ENCODE results near the gene USP12. TPM values are rescaled to one million over a fixed set of nuclear protein-coding genes. Genes with fewer than 3 reads are reported as not detected.

USP12 gene
- total RNA-seq, 1 experiment from 2014 or later: 26.1 TPM

GRCh38 chr13:27112006-27112405 lies 59.6 kb downstream of the USP12 start:
- H3K4me3 Mint-ChIP-seq: no peak overlapping the region
- H3K27me3 Mint-ChIP-seq (ENCODE audit: low read depth): no peaks in the 10 kb centered on the region
- H3K9me3 Mint-ChIP-seq: no peaks in the 10 kb centered on the region
- H3K36me3 Mint-ChIP-seq: peaks cover 15% of the 10 kb centered on the region
- CTCF ChIA-PET: no interaction called here
- TF ChIP-seq OVOL2 (CRISPR knock-in tag; IDR thresholded peaks at IDR 0.05; ENCODE audit: borderline replicate concordance) (no peak), GTF2I (CRISPR knock-in tag; conservative IDR thresholded peaks at IDR 0.05) (no peak), NR3C1 (CRISPR knock-in tag; conservative IDR thresholded peaks at IDR 0.05; ENCODE audit: low read depth) (no peak), NFYB (CRISPR knock-in tag; conservative IDR thresholded peaks at IDR 0.05; ENCODE audit: low read depth) (no peak), SMAD3 (CRISPR knock-in tag; IDR thresholded peaks at IDR 0.05; ENCODE audit: borderline replicate concordance) (no peak), JAZF1 (CRISPR knock-in tag; IDR thresholded peaks at IDR 0.05) (no peak), ELF4 (CRISPR knock-in tag; IDR thresholded peaks at IDR 0.05; ENCODE audit: low read depth) (no peak), ZNF138 (CRISPR knock-in tag; conservative IDR thresholded peaks at IDR 0.05) (no peak), E2F5 (CRISPR knock-in tag; IDR thresholded peaks at IDR 0.05) (no peak), ZNF423 (CRISPR knock-in tag; IDR thresholded peaks at IDR 0.05) (no peak), PREB (CRISPR knock-in tag; IDR thresholded peaks at IDR 0.05; ENCODE audit: borderline replicate concordance) (no peak), KAT7 (CRISPR knock-in tag; IDR thresholded peaks at IDR 0.05; ENCODE audit: borderline replicate concordance) (no peak), ZNF281 (CRISPR knock-in tag; IDR thresholded peaks at IDR 0.05) (no peak), ZNF317 (CRISPR knock-in tag; IDR thresholded peaks at IDR 0.05; ENCODE audit: borderline replicate concordance, low read depth) (no peak), ZNF219 (CRISPR knock-in tag; IDR thresholded peaks at IDR 0.05; ENCODE audit: borderline replicate concordance) (no peak)
- TF ChIP-seq, protein P1, sequence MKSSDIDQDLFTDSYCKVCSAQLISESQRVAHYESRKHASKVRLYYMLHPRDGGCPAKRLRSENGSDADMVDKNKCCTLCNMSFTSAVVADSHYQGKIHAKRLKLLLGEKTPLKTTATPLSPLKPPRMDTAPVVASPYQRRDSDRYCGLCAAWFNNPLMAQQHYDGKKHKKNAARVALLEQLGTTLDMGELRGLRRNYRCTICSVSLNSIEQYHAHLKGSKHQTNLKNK (CRISPR knock-in tag; IDR thresholded peaks at IDR 0.05): no peak
- TF ChIP-seq, protein P2, sequence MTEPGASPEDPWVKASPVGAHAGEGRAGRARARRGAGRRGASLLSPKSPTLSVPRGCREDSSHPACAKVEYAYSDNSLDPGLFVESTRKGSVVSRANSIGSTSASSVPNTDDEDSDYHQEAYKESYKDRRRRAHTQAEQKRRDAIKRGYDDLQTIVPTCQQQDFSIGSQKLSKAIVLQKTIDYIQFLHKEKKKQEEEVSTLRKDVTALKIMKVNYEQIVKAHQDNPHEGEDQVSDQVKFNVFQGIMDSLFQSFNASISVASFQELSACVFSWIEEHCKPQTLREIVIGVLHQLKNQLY (CRISPR knock-in tag; IDR thresholded peaks at IDR 0.05): no peak
- POLR2A ChIA-PET: interaction anchor here (0.5 to 0.6 kb wide), 2 partner anchors 14 to 145 kb away, joined by 3 to 5 read pairs; no protein-coding TSS in a partner anchor
- no peak overlapping the region; the same call in 1 of the 2 replicates for H3K27ac Mint-ChIP-seq
- peaks cover 5% of the 10 kb centered on the region for H3K4me1 Mint-ChIP-seq
- DNase-seq (ENCODE audit: low spot score): no peak
- ATAC-seq: no peak

DNA sequence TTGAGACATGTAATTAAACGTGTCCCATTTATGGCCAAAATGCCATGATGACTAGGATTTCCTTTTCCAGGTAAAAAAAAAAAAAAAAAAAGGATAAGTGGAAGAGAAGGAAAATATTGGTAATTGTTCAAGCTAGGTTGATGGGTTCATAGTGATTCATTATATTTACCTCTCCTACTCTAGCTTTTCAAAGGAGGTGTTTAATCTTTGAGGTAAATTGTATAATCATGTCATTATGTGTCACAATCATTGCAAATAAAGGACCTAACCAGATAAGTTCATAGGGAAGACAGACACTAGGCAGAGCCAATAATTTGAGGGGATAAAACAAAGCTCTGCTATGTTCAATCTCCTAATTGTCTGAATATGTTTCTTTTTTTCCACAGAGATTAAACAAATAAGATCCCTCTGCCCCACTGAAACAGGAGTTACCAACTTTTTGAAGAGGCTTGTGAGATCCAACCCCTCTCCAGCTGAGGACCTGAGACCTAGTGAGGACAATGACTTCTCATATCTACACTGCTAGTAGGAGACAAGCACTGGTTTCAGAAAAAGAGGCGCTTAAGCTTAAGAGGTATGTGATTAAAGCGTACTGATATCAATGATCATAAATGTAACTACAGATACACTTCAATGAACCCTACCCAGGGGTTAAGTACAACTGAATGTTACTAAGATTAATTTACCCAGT lies 61.4 kb downstream of the USP12 start:
- ChIA-PET CTCF (interaction anchor here (0.8 kb wide), 1 partner anchor 229 kb away, joined by 5 read pairs; no protein-coding TSS in a partner anchor), POLR2A (no interaction called here)
- H3K36me3 Mint-ChIP-seq: peaks cover 16% of the 10 kb centered on the region; the same call in 1 of the 2 replicates

More for the DNA sequence above, 61.4 kb downstream of the USP12 start:
- DNase-seq (ENCODE audit: low spot score): no peak
- Mint-ChIP-seq H3K9me3 (no peaks in the 10 kb centered on the region), H3K4me3 (no peak overlapping the region), H3K27ac (no peak overlapping the region), H3K27me3 (ENCODE audit: low read depth) (no peaks in the 10 kb centered on the region), H3K4me1 (no peaks in the 10 kb centered on the region)
- ATAC-seq: no peak
- no peak for TF ChIP-seq IRF2 (CRISPR knock-in tag; IDR thresholded peaks at IDR 0.05; ENCODE audit: borderline replicate concordance, low read depth)
- TF ChIP-seq FOXP4 (CRISPR knock-in tag; IDR thresholded peaks at IDR 0.05): no peak
- no peak for TF ChIP-seq EMX1 (CRISPR knock-in tag; IDR thresholded peaks at IDR 0.05)
- TF ChIP-seq, protein P3, sequence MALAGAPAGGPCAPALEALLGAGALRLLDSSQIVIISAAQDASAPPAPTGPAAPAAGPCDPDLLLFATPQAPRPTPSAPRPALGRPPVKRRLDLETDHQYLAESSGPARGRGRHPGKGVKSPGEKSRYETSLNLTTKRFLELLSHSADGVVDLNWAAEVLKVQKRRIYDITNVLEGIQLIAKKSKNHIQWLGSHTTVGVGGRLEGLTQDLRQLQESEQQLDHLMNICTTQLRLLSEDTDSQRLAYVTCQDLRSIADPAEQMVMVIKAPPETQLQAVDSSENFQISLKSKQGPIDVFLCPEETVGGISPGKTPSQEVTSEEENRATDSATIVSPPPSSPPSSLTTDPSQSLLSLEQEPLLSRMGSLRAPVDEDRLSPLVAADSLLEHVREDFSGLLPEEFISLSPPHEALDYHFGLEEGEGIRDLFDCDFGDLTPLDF (CRISPR knock-in tag; IDR thresholded peaks at IDR 0.05): no peak
- no peak for TF ChIP-seq ZNF263 (CRISPR knock-in tag; IDR thresholded peaks at IDR 0.05; ENCODE audit: low read depth)
- TF ChIP-seq, protein P4, sequence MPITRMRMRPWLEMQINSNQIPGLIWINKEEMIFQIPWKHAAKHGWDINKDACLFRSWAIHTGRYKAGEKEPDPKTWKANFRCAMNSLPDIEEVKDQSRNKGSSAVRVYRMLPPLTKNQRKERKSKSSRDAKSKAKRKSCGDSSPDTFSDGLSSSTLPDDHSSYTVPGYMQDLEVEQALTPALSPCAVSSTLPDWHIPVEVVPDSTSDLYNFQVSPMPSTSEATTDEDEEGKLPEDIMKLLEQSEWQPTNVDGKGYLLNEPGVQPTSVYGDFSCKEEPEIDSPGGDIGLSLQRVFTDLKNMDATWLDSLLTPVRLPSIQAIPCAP (CRISPR knock-in tag; IDR thresholded peaks at IDR 0.05): no peak
- no peak for TF ChIP-seq ELF4 (CRISPR knock-in tag; IDR thresholded peaks at IDR 0.05; ENCODE audit: low read depth)
